ENCODE measurements around the gene MEMO1.
"Not testable (repeated sequence)": the region's sequence is repeated elsewhere in the genome, so short reads cannot be mapped to it uniquely, and the experiment has no call there.

Gene MEMO1

DNA sequence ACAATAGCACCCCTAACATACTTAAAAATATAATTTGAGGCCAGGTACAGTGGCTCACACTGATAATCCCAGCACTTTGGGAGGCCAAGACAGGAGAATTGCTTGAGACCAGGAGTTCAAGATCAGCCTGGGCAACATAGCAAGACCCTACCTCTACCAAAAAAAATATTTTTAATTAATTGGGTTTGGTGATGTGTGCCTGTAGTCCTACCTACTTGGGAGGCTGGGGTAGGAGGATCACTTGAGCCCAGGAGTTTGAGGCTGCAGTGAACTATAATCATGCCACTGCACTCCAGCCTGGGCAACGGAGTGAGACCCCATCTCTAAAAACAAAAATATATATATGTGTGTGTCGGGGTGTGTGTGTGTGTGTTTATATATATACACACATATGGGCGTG, 91.3 kb downstream of the MEMO1 start:
- Histone ChIP-seq H3K27me3 (replicated peaks; ENCODE audit: control insufficient read depth, insufficient read depth, low read length) (no peaks in the 10 kb centered on the region), H3K36me3 (ENCODE audit: control insufficient read depth, insufficient read depth, low read length) (no peaks in the 10 kb centered on the region; the same call in 1 of the 2 replicates), H3K4me3 (replicated peaks; ENCODE audit: low read depth, low read length) (no peak overlapping the region)
- no peak for DNase-seq (ENCODE audit: extremely low read depth, insufficient read length)
- TF ChIP-seq, protein P1, sequence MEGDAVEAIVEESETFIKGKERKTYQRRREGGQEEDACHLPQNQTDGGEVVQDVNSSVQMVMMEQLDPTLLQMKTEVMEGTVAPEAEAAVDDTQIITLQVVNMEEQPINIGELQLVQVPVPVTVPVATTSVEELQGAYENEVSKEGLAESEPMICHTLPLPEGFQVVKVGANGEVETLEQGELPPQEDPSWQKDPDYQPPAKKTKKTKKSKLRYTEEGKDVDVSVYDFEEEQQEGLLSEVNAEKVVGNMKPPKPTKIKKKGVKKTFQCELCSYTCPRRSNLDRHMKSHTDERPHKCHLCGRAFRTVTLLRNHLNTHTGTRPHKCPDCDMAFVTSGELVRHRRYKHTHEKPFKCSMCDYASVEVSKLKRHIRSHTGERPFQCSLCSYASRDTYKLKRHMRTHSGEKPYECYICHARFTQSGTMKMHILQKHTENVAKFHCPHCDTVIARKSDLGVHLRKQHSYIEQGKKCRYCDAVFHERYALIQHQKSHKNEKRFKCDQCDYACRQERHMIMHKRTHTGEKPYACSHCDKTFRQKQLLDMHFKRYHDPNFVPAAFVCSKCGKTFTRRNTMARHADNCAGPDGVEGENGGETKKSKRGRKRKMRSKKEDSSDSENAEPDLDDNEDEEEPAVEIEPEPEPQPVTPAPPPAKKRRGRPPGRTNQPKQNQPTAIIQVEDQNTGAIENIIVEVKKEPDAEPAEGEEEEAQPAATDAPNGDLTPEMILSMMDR (IDR thresholded peaks at IDR 0.05; ENCODE audit: insufficient read depth, low read length, poor library complexity, severe bottlenecking): no peak

DNA sequence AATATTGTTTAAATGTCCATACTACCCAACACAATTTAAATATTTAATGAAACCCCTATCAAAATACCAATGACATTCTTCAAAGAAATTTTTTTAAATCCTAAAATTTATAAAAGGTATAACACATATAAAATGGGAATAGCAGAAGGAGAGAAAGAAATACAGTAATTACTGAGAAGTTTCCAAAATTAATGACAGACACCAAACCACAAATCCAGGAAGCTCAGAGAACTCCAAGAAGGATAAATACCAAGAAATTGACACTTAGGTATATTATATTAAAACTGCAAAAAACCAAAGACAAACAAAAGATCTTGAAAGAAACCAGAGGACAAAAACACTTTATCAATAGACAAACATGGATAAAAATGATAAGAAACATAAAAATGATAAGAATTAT, 101.1 kb downstream of the MEMO1 start:
- TF ChIP-seq, protein P1 (IDR thresholded peaks at IDR 0.05; ENCODE audit: insufficient read depth, low read length, poor library complexity, severe bottlenecking): no peak
- H3K36me3 ChIP-seq (ENCODE audit: control insufficient read depth, insufficient read depth, low read length): no peaks in the 10 kb centered on the region; the same call in 1 of the 2 replicates
- H3K27me3 ChIP-seq (replicated peaks; ENCODE audit: control insufficient read depth, insufficient read depth, low read length): no peaks in the 10 kb centered on the region
- DNase-seq (ENCODE audit: extremely low read depth, insufficient read length): no peak
- H3K4me3 ChIP-seq (replicated peaks; ENCODE audit: low read depth, low read length): no peak overlapping the region

DNA sequence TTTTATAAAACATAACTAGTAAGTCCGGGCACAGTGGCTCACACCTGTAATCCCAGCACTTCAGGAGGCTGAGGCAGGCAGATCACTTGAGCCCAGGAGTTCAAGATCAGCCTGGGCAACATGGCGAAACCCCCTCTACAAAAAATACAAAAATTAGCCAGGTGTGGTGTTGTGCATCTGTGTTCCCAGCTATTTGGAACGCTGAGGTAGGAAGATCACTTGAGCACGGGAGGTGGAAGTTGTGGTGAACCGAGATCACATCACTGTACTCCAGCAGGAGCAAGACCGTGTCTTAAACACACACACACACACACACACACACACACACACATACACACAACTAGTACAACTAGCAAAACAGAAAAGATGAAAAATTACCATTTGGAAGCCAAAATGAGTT, 103.3 kb downstream of the MEMO1 start:
- not testable (repeated sequence) for H3K36me3 ChIP-seq (ENCODE audit: control insufficient read depth, insufficient read depth, low read length); DNase-seq (ENCODE audit: extremely low read depth, insufficient read length); H3K27me3 ChIP-seq (replicated peaks; ENCODE audit: control insufficient read depth, insufficient read depth, low read length); H3K4me3 ChIP-seq (replicated peaks; ENCODE audit: low read depth, low read length)

DNA sequence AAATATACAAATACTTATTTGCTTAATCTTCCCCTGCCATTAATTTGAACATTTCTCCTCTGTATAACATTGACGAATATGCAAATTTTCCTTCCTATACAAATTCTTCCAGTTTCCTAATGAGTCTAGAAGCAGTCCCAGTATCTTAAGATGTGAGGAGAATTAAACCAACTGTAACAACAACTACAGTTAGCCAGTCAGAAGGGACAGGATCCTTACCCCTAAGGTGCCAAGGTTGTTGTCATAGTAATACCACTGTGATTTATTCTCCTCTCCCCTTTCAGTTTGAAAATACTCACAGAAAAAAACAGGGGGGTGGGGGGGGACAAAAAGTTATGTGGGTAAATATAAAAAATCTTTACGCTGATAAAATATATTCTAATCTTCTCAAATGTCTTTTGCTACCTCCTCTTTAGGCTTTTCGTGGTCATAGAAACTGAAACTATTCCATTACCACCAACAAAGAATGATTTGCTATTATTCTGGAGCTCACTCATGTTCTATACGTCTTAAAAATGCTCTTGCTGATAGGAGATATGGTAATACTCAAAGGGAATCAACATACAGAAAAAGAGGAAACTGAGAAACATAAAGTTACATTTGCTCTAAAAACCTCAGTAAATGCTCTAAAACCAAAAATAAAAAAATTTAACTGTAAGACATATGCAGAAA, 107.6 kb downstream of the MEMO1 start:
- TF ChIP-seq, protein P1 (IDR thresholded peaks at IDR 0.05; ENCODE audit: insufficient read depth, low read length, poor library complexity, severe bottlenecking): no peak
- DNase-seq (ENCODE audit: extremely low read depth, insufficient read length): no peak
- Histone ChIP-seq H3K27me3 (replicated peaks; ENCODE audit: control insufficient read depth, insufficient read depth, low read length) (no peaks in the 10 kb centered on the region), H3K4me3 (replicated peaks; ENCODE audit: low read depth, low read length) (no peak overlapping the region), H3K36me3 (ENCODE audit: control insufficient read depth, insufficient read depth, low read length) (no peaks in the 10 kb centered on the region; the same call in 1 of the 2 replicates)

DNA sequence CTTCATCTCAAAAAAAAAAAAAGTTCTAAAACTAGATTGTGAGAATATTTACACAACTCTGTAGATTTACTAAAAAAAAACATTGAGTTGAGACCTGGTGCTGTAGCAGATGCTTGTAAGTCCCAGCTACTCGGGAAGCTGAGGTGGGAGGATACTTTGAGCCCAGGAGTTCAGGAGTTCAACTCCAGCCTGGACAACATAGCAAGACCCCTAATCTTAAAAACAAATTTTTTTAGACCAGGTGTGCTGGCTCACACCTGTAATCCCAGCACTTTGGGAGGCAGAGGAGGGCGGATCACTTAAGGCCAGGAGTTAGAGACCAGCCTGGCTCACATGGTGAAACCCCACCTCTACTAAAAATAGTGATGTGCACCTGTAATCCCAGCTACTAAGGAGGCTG, 108.9 kb downstream of the MEMO1 start:
- no peak overlapping the region for H3K4me3 ChIP-seq (replicated peaks; ENCODE audit: low read depth, low read length)
- no peak for DNase-seq (ENCODE audit: extremely low read depth, insufficient read length)
- no peaks in the 10 kb centered on the region; the same call in 1 of the 2 replicates for H3K36me3 ChIP-seq (ENCODE audit: control insufficient read depth, insufficient read depth, low read length)
- no peaks in the 10 kb centered on the region for H3K27me3 ChIP-seq (replicated peaks; ENCODE audit: control insufficient read depth, insufficient read depth, low read length)
- TF ChIP-seq, protein P1 (IDR thresholded peaks at IDR 0.05; ENCODE audit: insufficient read depth, low read length, poor library complexity, severe bottlenecking): no peak

DNA sequence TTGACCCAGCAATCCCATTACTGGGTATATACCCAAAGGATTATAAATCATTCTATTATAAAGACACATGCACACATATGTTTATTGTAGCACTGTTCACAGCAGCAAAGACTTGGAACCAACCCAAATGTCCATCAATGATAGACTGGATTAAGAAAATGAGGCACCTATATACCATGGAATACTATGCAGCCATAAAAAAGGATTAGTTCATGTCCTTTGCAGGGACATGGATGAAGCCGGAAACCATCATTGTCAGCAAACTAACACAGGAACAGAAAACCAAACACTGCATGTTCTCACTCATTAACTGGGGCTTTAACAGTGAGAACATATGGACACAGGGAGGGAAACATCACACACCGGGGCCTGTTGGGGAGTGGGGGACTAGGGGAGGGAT, 110.7 kb downstream of the MEMO1 start:
- H3K4me3 ChIP-seq (replicated peaks; ENCODE audit: low read depth, low read length); H3K36me3 ChIP-seq (ENCODE audit: control insufficient read depth, insufficient read depth, low read length); H3K27me3 ChIP-seq (replicated peaks; ENCODE audit: control insufficient read depth, insufficient read depth, low read length); DNase-seq (ENCODE audit: extremely low read depth, insufficient read length): not testable (repeated sequence)

DNA sequence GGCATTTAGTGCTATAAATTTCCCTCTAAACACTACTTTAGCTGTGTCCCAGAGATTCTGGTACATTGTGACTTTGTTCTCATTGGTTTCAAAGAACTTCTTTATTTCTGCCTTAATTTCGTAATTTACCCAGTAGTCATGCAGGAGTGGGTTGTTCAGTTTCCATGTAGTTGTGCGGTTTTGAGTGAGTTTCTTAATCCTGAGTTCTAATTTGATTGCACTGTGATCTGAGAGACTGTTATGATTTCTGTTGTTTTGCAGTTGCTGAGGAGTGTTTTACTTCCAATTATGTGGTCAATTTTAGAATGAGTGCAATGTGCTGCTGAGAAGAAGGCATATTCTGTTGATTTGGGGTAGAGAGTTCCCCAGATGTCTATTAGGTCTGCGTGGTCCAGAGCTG, 112.5 kb downstream of the MEMO1 start:
- H3K36me3 ChIP-seq (ENCODE audit: control insufficient read depth, insufficient read depth, low read length); H3K4me3 ChIP-seq (replicated peaks; ENCODE audit: low read depth, low read length); H3K27me3 ChIP-seq (replicated peaks; ENCODE audit: control insufficient read depth, insufficient read depth, low read length); DNase-seq (ENCODE audit: extremely low read depth, insufficient read length): not testable (repeated sequence)

DNA sequence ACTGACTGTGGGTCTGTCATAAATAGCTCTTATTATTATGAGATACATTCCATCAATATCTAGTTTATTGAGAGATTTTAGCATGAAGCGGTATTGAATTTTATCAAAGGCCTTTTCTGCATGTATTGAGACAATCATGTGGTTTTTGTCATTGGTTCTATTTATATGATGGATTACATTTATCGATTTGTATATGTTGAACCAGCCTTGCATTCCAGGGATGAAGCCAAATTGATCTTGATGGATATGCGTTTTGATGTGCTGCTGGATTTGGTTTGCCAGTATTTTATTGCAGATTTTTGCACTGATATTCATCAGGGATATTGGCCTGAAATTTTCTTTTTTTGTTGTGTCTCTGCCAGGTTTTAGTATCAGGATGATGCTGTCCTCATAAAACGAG, 113.5 kb downstream of the MEMO1 start:
- H3K4me3 ChIP-seq (replicated peaks; ENCODE audit: low read depth, low read length); H3K36me3 ChIP-seq (ENCODE audit: control insufficient read depth, insufficient read depth, low read length); DNase-seq (ENCODE audit: extremely low read depth, insufficient read length); H3K27me3 ChIP-seq (replicated peaks; ENCODE audit: control insufficient read depth, insufficient read depth, low read length): not testable (repeated sequence)
